ENCODE measurements around the gene PPP1R8.

The PPP1R8 gene

DNA sequence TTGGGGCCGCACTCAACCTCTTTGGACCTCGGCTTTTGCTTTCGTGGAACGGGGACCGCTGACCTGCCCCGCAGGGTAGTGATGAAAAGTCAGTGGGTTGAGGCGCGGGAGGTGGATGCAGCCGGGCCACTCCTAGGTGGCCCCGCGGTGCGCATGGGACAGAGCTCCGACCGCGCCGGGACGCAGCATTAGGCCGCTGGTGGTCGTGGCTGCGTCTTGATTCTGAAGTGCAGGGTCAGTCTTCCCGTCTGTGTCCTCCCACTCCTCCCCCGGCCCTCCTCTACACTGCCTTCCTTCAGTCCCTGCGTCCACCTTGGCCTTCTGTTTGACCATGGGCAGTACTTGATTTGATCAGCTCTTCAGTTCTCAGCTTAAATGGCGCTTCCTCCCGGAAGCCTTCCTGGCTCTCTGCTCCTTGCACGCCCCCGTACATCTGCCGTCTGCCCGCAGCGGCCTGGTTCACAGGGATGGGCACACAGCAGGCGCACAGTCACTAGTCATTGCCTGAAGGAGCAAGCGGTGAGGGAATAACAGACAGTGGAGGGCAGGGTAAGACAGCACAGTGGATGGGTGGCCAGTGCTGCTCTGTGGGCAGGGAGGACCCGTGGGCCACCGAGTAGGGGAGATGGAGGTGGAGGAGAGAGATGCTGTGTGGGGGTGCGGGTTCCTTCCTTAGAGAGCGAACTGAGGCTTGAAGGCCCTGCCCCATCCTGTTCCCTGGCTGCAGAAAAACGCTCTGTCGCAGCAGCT is 42.4 kb downstream of the PPP1R8 start:
- peak in 3 of 6 experiments; percentile 32 to 55 (median 39) for DNase-seq

DNA sequence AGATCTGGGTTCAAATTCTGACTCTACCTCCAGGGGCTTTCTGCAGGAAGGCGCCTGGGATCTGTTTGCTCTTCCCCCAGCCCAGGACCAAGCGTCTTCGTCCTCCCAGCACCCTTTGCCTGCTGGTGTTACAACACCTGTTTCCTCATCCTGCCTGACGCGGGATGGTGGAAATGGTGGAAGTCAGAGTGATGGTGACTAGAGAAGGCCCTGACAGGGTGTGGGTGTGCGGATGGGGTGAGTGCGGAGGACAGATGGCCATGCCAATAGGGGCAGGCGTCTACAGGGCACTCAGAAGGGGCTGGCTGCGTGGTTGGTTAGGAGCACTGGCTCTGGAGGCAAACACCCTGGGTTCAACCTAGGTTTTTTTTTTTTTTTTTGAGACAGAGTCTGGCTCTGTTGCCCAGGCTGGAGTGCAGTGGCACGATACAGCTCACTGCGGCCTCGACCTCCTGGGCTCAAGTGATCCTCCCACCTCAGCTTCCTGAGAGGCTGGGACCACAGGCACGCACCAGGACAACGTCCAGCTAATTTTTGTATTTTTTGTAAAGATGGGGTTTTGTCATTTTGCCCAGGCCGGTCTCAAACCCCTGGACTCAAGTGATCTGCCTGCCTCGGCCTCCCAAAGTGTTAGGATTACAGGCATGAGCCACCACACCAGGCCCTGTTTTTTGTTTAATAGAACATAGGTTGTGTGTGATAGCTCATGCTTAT is 43.2 kb downstream of the PPP1R8 start:
- DNase-seq, result no peak

DNA sequence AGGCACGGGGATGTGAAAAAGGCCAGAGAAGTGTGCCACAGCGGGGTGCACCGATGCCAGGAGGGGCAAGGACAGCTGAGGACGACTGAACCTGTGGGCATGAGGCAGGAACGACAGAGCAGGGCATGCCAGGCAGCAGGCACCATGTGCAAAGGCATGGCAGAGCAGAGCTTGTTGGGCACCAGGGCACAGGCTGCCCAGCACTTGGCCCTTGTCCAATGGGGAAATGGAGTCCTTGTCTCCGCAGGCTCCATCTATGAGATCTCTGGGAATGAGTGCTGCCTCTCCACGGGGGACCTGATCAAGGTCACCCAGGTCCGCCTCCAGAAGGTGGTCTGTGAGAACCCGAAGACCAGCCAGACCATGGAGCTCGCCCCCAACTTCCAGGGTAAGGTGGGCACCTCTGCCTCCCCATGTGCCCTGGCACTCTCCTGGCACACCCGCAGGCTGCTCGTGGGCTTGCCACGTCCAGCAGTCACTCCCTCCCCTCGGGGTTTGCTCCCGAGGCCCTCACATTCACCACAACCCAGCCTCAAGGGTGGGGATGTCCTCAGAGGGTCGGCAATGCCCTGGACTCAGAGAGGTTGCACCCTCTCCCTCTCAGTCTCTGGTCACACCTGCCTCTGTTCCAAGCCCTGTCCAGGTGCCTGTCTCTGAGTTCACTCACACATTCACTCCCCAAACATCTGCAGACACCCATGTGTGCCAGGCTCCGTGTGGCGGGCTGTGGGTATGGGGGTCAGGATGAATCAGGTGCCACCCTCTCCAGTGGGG is 45.9 kb downstream of the PPP1R8 start:
- DNase-seq, result no peak

DNA sequence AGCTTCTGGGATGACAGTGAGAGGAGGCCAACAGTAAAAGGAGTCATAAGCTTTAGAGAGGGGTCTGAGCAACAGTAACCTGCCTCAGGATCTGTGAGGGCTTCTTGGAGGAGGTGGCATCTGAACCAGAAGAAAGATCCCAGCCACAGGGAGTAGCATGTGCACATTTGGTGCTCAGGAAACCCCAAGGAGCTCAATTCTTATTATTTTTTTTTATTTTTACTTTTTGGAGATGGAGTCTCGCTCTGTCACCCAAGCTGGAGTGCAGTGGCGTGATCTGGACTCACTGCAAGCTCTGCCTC is 46.5 kb downstream of the PPP1R8 start:
- no peak for DNase-seq

DNA sequence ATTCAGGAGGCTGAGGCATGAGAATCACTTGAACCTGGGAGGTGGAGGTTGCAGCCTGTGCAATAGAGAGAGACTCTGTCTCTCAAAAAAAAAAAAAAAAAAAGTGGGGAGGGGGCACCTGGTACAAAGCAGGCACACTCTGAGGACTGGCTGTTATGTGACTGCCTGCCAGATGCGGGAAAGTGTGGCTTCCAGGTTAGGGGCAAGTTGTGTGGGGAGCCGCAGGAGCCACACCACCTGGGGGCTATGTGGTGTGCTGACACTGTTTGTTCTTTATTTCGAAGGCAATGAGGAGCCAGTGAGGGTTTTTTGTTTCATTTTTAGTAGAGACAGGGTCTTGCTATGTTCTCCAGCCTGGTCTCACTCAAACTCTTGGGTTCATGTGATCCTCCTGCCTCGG is 47.5 kb downstream of the PPP1R8 start:
- no peak for DNase-seq

DNA sequence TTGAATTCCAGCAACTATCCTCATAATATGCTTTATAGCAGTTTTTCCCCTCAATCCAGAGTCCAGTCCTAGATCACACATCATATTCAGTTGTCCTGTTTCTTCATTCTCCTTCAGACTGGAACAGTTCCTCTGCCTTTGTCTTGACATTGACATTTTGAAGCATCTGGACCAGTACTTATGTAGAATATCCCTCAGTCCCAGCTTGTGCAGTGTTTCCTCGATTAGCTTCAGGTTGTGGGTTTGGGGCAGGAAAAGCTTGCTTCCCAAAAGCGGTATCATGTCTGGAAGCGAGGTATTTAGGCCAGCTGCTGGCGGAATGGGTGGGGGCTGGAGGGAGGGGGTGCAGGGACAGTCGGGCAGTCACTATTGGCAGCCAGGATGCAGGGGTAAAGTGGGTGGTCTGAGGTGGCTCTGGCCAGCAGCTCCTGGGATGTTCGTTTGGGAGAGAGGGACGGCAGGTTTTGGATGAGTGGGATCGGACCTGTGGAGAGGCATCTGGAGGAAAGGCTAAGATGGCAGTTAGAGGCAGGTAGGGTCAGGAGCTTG is 48.3 kb downstream of the PPP1R8 start:
- no peak for DNase-seq

DNA sequence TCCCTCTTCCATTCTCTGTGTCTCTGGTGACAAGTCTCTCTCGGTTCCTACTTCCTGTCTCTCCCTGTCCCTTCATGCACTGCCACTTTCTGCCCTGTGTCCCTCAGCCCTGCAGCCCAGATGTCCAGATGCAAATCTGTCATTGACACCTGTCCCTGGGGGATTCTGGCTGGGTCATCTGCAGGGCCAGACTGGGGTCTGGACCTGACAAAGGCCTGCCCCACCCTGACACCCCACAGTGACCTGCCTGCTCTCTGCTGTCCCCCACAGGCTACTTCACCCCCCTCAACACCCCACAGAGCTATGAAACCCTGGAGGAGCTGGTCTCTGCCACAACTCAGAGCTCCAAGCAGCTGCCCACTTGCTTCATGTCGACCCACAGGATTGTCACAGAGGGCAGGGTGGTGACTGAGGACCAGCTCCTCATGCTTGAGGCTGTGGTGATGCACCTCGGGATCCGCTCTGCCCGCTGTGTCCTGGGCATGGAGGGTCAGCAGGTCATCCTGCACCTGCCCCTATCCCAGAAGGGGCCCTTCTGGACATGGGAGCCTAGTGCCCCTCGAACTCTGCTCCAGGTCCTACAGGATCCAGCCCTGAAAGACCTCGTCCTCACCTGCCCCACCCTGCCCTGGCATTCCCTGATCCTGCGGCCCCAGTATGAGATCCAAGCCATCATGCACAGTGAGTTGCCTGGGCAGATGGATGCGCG is 48.9 kb downstream of the PPP1R8 start:
- no peak for DNase-seq

DNA sequence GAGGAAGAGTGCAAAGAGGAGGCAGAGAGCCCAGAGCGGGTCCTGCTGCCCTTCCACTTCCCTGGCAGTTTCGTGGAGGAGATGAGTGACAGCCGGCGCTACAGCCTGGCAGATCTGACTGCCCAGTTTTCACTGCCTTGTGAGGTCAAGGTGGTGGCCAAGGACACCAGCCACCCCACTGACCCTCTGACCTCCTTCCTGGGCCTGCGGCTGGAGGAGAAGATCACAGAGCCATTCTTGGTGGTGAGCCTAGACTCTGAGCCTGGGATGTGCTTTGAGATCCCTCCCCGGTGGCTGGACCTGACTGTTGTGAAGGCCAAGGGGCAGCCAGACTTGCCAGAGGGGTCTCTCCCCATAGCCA is 51.9 kb downstream of the PPP1R8 start:
- DNase-seq, result no peak

DNA sequence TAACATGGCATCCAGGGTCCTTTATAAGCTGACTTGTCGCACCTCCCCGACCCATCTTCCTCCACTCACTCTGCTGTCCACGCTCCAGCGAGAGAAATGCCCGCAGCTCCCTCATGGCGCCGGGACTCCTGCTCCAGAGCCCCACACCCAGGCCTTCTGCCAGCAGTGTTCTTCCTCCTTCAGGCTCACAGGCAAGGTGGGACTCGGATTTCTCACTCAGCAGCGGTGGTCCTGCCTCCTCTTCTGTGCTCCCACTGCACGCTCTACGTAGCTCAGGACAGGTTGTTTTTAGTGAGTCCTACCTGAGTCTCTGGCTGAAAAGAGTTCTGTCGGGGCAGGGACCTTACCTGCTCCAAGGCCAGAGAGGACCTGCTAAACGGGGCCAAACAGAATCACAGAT is 53.0 kb downstream of the PPP1R8 start:
- no peak for DNase-seq

DNA sequence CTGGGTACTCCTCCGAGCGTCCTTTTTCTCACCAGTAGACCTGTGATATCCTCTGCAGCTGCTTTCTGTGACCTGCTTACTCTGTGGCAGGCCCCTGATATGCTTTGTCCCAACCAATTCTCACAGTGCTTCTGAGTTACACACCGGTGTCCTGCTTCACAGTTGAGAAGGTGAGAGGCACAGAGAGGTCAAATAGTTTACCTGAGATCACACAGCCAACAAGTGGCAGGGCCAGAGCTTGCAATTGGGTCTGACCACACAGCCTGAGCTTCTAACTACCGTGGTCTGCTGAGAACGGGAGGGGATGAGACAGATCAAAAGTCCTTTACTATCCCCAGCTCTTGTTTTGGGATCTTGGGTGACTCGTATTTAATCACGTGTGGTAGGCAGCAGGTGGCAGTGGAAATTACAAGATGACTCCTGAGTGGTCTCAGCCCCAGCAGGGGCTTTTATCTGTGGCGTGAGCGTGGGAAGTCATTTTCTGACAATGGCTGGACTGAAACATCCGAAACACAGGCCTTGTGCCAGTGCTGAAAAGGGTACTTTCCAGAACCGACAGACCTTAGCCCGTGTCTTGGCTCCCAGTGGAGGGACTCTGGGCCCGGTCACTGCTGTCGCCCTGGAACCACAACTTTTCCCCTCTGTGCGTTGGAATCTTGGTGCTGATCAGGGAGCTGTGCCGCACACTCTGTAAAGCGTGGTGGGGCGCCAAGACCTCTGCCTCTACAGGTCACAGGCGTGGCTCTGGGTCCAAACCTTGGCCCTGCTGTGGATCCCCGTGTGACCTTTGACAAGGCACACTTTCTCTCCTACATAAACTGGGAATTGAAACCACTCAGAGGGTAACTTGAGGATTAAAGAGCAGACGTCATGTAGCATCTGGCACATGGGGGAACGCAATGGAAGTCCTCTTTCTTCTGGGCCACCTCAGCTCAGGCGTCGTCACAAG is 53.7 kb downstream of the PPP1R8 start:
- no peak for DNase-seq

DNA sequence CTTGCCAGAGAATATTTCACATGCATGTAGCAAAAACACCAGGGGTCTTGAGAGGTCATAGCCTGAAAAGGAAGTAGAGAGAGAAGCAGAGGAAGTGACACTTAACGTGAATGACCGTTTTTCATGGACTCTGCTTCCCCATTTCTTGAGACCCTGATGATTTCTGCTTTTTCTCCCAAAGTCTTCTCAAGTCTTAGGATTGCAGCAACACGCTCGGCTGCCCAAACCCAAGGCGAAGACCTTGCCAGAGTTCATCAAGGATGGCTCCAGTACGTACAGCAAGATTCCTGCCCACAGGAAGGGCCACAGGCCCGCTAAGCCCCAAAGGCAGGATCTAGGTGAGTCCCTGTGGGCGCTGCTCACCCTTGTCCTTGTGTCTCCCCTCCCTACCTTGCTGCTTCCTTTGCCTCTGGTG is 54.5 kb downstream of the PPP1R8 start:
- no peak for DNase-seq

DNA sequence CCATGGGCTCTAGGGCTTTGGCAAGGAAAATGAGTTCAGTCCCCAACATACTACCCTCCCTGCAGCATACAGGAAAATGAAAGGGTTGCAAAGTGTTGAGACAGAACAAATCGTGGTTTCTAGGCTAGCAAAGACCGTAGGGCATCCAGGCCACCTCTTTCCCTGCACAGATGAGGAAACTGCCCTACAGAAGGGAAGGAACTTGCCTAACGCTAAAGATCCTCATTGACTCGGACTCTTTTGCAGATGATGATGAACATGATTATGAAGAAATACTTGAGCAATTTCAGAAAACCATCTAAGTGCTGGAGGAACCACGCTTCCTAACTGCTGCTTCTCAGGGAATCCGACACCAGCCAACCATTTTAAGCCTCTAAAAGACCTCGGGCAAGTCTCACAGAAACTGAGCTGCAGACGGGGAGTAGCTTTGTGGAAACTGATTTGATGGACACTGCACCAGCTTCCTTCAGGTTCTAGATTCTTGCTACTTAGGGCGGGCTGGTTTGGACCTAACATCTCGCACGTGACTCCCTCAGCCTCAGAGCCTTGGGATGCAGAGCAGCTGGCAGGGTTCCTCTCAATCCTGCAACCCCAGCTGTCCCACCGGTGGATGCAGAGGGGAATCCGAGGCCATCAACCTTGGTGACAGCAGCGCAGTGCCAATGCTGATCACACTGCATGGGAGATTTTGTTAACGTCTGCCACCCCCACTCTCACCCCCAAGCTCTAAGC is 55.2 kb downstream of the PPP1R8 start:
- no peak for DNase-seq

DNA sequence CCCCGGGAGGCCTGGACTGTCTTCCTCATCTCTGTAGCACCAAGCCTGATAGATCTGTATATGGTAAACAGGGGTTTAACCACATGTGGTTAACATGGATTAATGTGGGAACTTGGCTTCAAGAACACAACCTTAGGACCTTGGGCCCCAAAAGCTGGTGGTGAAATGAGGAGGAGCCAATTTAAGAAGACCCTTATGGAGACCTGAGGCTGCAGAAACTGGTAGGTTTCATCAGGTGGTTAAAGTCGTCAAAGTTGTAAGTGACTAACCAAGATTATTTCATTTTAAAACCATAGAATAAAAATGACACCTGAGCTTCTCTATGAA is 55.7 kb downstream of the PPP1R8 start:
- DNase-seq, result no peak

DNA sequence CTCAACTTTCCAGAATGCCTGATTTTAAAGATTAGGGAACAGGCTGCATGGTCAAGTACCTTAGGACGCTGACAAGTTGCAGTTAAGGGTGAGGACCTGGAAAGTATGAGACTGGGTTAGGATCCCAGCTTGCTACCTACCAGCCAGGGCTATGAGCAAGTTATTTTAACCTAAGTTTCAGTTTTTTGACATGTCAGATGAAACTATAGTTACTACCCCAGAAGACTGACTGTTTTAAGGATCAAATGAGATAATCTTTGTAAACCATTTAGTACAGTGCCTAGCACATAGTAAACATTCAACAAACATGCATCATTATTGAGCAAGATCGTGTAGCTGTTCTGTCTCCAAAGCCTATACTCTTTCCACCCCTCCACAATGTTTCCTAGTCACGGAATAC is 56.2 kb downstream of the PPP1R8 start:
- DNase-seq, result no peak

DNA sequence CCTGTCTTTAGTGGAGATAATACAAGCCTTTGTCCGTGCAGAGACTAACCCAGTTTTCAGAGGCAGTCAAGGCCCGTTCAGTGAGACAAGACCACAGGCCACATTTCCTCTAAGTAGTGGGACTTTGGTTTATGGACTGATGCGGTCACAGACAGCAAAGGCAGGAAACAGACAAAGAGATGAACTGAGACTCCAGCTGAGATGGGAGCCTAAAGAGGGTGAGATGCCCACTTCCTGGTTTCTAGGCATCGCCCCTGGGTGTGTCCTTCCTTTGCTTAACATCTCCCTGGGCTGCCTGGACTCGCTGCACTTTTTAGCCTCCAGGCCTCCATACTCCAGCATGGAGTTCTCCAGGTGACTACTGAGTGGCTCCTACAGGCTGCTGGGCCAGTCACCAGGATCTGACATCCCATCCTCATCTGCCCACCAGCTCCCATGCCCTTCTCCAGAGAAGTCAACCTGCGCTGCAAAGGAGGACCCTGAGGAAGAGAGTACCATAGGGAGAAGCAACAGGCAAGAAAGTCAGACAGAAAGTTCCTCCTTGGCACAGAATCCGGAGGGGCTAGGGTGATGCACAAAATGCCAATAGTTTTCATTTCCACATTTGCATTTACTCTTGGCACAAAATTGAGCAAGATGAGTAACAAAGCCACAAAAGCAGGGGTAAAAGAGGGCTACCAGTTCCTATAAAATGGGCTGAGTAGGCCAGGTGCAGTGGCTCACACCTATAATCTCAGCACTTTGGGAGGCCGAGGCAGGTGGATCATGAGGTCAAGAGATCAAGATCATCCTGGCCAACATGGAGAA is 56.8 kb downstream of the PPP1R8 start:
- peak in 4 of 6 experiments; percentile 7 to 62 (median 50) for DNase-seq

DNA sequence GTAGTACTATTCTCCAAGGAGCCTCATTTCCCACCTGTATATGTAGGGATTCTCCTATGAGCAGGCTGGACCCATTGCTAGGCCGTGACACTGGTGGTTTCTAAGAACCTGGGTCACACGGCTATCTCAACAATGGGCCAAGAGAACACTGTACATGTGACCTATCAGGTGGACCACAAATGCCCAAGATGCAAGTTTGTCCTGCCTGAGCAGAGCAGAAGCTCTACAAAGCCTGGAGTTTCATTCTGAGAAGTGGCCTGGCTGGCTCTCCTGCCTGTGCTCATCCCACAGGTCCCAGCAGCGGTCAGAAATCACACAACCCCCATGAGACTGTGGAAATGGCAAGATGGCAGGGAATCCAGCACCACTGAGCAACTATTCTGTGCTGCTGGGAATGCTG is 58.9 kb downstream of the PPP1R8 start:
- DNase-seq, result no peak

DNA sequence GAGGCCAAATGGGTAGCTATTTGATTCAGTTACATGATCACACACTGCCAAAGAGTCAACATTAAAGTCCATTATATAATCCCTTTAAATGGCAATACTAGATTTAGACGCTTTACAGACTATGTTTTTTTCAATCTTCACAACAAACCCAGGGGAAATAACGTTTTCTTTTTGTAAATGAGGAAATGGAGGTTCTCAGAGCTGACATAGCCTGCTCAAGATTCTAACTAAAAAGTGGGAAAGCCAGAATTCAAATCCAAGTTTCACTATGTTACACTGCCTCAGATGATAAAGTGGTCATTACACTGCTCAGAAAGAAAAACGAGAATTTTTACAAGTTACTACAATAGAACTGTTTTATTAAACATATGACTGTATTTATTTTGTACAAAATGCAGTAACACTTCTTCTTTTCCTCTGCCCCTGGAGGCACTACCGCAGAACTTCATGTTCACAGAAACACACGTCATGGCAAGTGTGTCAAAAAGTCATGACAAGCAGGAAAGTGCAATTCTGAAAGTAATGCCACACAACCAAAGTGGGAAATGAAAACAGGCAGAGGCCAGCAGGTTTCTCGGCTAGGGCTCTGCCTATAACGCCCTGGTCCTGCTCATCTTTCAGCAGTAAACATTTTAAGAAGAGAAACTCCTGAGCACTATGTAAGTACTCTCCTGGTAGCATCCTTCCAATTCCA is 60.8 kb downstream of the PPP1R8 start:
- DNase-seq, result peak in 5 of 6 experiments; percentile 5 to 65 (median 17)

DNA sequence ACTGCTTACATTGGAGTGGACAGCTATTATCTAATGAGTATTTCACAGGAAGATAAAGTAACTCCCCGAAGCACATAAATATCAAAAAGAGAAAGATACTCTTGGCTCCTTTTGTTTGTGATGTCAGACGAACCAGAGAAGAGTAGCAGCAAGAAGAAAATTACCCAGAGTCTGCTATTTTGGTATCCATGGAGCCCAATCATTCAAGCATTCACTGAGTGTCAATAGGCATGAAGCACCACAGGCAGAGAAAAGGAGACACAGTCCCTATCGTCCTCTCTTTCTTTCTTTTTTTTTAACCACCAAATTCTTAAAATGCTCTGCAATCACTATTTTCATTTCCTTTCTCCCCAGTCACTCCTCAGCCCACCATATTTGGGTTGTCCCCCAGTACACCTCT is 63.9 kb downstream of the PPP1R8 start:
- no peak for DNase-seq
